Measurements from ENCODE around the gene INPP4B.

DNA sequence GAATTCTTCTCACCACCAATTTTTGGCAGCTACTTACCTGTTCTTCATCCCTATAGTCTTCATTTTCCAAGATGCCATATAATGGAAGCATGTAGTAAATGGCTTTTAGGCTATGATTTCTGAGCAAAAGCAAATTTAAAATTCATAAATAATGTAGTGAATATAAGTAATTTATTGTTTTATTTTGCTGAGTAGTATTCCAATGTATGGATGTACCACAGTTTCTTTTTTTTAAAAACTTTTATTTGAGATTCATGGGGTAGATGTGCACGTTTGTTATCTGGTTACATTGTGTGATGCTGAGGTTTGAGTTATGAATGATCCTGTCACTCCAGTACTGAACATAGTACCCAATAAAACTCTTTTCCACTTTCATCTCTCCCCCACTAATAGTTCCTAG is 840.6 kb downstream of the INPP4B start:
- TF ChIP-seq EZH2 (IDR thresholded peaks at IDR 0.05; ENCODE audit: insufficient read depth, poor library complexity, severe bottlenecking) (no peak), EZH2phosphoT487 (IDR thresholded peaks at IDR 0.05; ENCODE audit: insufficient read depth, low read depth) (no peak)

Data from GM23248 (cell line).